Stimulated activated CD4-positive, alpha-beta T cell treated with anti-CD3 and anti-CD28 coated beads, Interleukin-12 subunit alpha, Interleukin-12 subunit beta, amount 100 ng/mL, for 48 hours (primary cell): ENCODE data around the gene IFIT2.
"Not testable (repeated sequence)": the region's sequence is repeated elsewhere in the genome, so short reads cannot be mapped to it uniquely, and the experiment has no call there.

Experiments
- DNase-seq, 3 donors: peaks; one replicate each; pipeline ENCODE4 v3.0.0-alpha.2; 2020; ENCODE audit warnings: low read depth in 2 of 3, low spot score in 1 of 3

The IFIT2 gene, protein sequence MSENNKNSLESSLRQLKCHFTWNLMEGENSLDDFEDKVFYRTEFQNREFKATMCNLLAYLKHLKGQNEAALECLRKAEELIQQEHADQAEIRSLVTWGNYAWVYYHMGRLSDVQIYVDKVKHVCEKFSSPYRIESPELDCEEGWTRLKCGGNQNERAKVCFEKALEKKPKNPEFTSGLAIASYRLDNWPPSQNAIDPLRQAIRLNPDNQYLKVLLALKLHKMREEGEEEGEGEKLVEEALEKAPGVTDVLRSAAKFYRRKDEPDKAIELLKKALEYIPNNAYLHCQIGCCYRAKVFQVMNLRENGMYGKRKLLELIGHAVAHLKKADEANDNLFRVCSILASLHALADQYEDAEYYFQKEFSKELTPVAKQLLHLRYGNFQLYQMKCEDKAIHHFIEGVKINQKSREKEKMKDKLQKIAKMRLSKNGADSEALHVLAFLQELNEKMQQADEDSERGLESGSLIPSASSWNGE

DNA sequence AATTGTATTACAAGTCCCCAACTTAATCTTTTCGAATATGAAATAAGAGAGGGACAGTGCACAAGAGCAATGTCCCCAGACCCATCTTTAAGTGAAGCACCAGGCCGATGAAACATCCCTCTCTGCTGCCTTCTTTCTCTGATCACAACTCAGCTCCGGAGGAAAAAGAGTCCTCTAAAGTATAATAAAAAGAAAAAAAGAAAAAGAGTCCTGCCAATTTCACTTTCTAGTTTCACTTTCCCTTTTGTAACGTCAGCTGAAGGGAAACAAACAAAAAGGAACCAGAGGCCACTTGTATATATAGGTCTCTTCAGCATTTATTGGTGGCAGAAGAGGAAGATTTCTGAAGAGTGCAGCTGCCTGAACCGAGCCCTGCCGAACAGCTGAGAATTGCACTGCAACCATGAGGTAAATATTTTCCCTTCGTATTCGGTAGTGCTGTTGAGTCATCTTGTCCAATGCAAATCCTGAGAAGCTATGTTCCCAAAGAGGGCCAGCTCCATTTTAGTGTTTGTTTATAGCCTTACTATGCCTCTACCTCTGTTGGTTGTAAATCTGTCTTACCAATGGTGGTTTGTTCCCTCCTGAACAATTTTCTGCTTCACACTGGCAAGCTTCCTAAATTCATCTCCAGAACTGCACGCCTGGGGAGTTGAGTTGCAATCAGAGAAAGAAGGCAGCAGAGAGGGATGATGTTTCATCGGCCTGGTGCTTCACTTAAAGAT is at the start of gene IFIT2:
IFIT2 (plus strand) TSS at position 326 of the 725 bp plus-strand sequence; CDS start at position 404, 78 bp downstream.
- no peak for DNase-seq

DNA sequence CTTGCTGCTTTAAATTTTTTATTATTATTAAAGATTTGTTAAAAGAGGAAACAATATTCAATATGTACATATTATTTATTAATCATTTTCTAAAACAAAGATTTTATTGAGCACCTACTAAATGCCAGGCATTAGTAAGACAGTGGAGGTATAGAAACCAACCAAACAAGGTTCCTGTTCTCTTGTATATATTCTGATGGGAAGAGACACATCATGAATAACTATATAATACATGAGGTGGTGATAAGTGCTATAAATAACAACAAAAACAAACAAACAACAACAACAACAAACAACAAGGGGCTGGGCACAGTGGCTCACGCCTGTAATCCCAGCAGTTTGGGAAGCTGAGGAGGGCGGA is 49.6 kb upstream of the IFIT2 start:
- no peak for DNase-seq

DNA sequence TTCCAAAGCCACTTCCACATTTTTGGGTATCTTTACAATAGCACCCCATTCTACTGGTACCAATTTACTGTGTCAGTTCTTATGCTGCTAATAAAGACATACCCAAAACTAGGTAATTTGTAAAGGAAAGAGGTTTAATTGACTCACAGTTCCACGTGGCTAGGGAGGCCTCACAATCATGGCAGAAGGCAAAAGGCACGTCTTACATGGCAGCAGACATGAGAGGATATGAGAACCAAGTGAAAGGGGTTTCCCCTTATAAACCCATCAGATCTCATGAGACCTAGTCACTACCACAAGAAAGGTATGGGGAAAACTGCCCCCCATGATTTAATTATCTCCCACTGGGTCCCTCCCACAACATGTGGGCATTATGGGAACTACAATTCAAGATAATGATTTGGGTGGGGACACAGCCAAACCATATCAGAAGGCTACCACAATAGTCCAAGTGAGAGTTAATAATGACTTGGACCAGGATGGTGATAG is 46.7 kb upstream of the IFIT2 start:
- not testable (repeated sequence) for DNase-seq

DNA sequence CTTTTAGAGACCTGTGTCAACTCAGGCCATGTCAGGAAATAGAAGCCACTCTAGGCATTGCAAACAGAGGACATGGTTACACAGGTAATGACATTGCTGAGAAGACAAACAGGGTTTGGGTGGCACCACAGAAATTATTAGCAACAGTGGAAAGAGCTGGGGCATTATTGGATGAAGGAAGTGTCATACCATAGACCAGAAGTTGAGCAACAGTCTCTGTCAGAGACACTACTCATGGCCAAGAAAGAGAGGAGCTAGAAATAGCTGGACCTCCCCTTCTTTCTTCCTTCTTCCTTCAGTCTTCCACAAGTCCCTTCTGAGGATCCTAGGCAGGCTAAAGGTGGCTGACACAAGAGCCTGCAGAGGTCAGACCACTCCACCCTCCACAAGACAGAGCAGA is 46.1 kb upstream of the IFIT2 start:
- no peak for DNase-seq

DNA sequence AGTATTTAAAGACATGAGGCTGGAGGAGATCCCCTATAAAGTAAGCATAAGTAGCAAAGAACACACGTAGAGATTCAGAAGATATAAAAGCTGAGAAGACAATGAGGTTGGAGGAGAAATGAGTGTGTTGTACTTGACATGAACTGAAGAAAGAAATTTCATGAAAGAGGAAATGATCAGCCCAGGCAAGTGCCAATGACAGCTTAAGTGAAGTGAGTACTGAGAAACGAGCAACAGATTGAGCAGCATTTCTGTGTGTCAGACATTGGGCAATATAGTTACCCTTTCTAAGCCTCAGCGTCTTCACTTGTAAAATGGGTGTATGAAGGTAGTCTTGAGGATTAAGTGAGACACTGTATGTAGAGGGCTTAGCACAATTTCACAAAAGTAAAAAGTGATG is 45.5 kb upstream of the IFIT2 start:
- no peak for DNase-seq

DNA sequence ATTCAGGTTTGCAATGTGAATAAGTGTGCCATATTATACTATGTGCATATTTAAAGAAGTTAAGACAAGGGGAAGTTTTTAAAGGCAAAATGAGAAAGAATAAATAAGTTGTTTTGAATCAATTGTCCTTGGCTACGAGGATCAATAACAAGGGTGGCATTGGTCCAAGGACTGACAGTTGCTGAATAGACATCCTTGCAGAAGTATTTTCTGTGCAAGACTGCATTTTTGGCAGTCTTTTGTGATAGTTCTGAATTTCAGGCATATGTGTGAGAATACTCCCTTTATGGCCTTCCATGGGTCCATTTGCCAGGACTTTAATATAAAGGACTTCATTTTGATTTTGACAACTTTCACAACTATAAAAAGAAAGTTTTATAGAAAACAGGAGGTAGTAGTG is 44.9 kb upstream of the IFIT2 start:
- DNase-seq: no peak

DNA sequence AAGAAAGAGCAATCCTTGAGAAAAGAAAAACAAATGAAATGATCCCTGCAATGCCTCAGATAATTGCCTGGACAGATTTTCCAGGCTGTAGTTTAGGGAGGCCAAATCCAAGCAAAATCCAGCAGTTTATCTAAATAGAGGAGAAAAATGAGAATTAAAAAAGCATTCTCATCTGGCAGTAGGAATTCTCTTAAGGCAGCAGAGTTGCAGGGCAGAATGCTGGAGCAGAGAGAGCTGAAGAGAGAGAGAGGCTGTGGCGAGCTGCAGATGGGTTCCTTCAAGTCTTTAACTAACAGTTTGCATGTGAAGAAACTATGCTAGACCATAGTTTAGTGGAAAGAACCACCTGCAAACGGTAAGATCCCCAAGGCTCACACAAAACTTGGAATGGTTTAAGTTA is 44.3 kb upstream of the IFIT2 start:
- DNase-seq: no peak

DNA sequence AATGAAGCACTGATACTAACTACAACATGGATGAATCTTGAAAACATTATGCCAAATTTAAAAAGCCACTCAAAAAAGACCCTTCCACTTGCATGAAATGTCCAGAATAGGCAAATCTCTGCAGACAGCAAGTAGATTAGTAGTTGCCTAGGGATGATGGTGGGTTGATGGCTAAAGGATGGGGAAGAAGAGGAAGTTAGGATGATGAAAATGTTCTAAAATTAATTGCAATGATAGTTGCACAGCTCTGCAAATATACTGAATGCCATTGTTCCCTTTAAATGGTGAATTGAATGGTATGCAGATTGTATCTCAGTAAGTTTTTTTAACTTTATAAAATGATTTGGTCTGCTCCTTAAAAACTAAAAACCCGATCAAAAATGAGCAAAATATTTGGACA is 43.0 kb upstream of the IFIT2 start:
- DNase-seq: no peak

DNA sequence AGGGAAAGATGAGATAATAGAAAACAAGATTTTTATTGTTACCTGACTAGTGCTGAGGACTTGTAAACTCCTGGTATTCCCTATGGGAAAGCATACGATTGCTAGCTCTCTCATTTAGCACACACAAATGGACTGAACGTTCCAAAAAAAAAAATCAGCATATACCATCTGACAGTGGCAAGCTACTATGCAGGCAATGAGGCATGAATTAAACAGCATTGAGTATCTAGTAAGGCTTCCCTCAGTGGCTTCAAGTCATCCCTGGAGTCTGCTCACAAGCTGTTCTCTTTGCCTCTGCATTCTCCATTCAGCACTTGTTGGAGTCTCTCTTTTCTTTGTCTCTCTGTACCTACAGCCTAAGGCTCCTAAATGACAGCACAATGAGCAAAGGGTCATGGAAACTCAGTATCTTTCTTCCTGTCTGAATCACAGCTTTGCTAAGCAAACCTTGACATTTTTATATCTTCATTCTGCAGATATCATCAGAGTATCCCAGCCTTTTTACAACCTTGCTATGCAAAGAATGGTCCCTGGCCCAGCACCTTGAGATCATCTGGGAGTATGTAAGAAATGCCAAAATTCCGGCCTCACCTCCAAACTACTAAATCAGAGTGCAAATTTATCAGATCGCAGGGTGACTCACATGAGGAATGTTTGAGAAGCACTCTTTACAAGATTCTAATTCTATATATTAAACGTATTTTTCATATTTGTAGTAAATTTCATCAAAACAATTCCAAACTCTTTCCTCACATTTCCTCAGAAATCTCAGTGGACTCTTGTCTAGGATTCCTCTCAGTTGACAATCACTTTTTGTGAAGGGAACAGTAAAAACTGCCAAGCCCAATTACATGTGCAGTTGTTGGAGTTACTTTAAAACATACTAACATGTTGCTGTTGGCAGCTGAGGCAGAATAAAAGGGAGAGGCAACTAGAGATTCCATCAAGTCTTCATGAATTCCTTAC is 39.5 kb upstream of the IFIT2 start:
- no peak for DNase-seq

DNA sequence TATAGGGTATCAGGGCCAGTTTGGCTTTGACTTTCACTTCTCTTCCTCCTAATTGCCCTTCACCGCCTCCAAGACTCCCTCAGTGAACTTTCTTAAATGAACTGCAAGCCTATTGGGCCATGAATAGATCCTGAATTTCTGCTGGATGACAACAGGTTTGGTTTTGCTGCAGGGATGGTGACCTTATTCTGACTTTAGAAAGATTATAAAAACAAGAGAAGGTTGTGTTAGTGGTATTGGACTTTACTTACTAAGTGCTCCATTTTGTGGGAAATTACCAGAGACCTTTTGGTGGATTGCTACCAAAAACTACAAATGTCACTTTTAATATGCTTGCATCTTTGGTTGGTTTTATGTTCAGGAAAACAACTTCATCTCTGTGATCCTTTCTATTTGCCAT is 38.8 kb upstream of the IFIT2 start:
- DNase-seq: no peak

DNA sequence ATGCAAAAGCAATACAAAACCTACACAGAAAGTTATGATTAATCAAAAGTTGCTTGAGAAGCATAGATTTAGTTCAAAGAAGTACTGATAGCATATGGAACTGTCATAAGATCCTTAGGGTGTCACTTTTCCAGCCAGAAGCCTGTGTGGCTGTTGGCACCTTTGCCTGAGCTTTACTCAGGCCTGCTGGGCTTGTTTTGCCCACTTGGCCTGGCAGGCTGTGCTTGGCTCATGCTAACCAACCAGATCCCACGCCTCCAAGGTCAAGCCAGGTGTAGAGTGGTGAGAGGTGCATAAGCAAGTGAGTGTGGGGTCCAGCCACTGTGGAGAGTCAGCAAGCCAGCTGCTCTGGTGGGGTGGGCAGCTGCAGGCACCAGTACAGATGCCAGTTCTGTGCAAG is 38.3 kb upstream of the IFIT2 start:
- no peak for DNase-seq

DNA sequence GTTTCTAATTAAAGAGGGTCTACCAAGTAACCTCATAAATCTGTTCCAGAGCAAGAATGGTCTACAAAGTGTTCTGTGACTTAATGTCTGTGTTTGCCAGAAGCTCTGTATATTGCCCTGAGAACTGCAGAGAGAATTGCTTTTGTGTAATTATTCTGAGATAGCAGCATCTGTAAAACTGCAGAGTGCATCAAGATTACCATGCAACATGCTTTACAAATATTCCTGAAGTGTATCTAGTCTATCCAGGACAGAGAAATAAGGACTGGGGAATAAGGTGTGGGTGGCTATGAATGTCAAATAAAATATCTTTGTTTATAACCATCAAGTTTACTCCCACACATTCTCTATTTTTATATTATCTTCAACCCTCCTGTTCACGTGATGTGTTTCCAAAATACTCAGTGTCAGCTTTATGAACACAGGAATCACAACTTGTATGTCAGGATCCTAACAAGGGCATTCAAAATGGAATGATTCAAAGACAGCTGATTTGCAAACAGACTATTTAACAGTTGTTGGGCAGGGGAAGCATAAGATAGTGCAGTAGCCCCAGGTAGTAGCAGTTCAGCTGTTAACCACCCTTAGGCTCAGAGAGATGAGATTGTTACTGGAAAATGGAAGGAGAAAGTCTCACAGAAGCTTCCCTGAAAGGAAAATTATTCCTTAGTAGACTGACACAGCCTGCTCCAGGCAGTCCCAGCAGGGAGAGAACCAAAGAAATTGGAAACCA is 35.0 kb upstream of the IFIT2 start:
- no peak for DNase-seq

DNA sequence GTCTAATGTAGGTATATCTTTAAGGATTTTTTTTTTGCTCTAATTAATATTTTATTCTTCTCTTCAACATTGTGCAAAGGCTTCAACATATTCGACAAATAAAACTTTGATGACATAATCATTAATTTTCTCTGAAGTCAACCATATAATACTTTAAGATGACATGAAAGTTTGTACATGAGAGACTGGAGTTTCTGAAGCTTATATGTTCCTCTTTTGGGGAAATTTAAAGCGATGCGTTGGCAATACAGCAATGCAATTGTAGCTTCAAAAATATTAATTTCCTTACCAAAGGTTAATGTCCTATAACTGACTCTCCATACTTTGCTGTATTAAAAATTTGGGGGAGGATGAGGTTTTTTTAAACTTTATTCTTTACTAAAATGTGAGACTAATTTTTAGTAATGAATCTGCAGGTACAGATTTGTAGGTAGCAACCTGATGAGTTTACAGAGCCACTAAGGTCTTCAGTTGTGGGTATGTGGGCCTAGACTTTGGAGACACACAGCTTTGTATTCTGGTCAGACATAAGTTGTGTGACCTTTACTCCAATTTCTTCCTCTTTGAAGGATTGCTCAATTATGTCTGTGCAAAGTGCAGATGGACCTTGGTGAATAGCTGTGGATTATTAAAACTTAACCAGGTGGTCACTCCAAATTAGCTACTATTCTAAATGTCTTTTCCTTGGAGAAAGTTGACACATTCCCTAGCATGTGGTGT is 32.3 kb upstream of the IFIT2 start:
- no peak for DNase-seq

DNA sequence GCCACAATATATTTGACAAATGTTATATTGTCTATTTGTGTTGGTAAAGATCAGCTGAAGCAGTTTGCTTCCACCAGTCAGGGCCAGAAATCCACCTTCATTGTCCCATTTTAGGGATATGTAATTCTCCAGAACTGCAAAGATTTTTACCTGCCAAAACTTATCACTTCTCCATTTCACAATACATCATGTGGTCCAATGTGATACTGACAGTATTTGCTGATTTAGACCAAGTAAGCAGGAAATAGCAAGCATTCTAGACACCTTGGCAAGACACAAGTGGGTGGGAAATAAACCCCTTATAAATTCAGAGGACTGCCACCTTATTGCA is 31.7 kb upstream of the IFIT2 start:
- DNase-seq: no peak

DNA sequence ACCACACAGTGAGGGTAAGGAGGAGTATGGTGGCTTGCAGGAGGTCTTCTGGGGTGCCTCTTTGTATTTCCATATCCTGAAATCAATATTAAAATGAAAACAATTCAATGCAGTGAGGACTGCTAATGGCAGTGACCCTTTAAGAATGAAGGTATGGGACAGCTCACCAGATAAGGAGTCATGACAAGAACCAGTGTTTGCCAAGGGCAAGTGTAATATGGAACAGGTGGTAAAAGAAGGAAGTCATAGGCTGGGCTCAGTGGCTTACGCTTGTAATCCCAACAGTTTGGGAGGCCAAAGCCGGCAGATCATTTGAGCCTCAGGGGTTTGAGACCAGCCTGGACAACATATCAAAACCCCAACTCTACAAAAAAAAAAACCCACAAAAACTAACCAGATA is 30.3 kb upstream of the IFIT2 start:
- no peak for DNase-seq

DNA sequence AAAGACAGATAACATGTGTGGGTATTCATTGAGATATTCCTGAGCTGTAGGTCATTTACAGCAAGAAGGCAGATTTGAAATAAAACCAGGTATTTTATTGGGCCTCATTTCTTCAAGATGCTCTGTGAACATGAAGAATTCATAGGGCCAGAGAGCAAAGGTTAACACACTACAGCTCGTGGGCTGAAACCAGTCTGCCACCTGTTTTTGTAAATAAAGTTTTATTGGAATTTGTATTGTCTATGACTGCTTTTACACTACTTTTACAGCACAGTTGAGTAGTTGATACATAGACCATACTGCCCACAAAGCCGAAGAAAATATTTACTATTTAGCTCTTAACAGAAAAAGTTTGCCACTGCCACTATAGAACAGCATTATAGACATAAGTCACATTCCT is 28.2 kb upstream of the IFIT2 start:
- DNase-seq: no peak

DNA sequence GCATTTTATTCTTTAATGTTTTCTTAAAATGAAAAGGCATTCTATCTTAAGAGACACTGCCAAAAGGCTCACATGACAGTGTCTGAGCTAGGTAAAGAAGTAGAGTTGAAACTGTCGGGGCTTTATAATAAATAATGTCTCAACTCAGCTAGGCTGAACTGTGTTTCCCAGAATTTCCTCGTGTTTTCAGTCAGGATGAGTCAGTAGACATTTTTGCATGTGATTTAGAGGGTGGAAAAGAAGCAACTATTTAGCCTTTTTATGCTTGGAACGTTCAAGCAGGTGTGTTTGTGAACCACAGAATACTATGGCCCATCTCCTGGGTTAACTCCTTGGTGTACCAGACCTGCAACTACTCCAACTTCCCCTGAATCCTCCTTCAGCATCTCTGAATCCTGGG is 26.9 kb upstream of the IFIT2 start:
- DNase-seq: no peak

DNA sequence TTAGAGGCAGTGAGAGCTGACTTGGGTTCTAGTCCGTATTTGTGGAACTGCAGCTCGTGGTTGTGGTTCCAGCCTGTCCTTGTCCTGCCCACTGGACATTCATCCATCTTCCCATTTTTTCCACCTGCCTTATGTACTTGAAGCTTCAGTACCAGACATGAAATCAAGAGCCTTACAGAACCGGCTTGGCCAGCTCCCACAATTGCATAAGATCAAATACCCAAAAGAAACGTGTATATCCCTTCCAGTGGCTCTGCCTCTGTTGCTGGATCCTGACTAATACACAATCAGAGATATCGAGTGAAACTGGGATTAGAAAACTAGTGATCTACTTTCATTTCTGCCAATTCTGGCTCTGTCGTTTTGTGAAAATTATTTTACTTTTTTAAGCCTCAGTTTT is 26.5 kb upstream of the IFIT2 start:
- DNase-seq: no peak

DNA sequence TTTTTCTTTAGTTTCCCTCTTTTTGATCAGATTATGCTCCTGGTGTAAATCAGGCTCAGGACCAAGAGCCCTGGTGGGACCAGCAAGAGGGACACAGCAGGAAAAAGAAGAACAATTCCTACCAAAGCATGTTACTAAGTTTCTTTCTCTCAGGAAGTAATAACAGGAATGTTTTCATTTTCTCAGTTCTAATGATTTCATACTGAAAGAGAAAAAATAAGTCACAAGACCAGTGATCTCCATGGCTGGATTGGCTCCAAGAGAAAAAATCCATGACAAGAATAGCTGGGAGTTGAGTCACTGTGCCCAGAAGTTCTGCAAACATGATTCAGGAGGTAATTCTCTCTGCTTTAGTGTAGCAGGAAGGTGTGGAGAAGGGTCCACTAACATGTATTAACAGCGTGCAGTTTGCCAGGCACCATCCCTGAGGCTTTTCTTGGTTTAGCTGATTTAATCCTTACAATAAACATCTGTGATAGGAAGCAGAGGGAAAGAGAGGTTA is 23.8 kb upstream of the IFIT2 start:
- no peak for DNase-seq

DNA sequence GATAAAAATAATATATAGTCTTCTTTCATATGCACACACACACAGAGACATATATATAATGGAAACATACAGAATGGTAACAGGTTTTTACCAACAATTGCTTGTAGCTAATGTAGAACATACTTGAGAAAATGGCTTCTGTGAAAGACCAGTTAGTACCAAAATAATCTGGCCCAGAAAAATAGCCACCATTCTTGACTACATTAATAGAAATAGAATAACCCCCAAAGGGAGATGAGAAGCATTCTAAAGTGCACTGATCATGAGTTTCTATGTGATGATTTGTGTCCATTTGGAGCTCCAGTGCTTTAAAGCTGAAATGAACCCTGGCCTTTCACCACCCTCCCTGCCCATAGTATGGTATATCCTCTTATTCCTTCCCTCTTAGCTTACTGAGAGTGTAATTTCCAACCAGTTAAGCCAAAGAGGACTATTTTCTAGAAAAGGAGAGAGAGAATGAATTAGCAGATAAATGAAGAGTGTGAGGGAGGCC is 22.9 kb upstream of the IFIT2 start:
- no peak for DNase-seq
